ENCODE measurements around the gene TMED6. TPM values are rescaled to one million over a fixed set of nuclear protein-coding genes. Genes with fewer than 3 reads are reported as not detected.
"Not testable (repeated sequence)": the region's sequence is repeated elsewhere in the genome, so short reads cannot be mapped to it uniquely, and the experiment has no call there.

Gene TMED6
- total RNA-seq, 1 experiment from 2014 or later = not detected

DNA sequence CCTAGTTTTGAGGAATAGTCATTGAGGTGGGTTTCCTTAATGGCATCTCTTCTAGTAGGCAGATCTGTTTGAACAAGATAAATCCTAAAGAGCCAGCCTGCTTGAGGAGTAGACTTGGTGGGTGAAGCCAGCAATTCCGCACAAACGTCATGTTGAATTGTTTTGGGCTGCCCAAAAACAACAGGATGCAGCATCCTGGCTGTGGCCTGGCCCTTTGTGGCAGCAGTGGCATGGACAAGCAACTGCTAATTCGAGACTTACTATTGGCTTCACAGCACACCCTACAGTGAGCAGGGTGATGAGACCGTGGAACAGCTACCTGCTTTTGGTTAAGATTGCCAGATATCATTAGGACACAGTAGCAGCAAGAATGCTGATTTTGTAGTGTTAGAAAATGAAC lies 49.7 kb downstream of the TMED6 start:
- DNase-seq (ENCODE audit: low read depth) = no peak

DNA sequence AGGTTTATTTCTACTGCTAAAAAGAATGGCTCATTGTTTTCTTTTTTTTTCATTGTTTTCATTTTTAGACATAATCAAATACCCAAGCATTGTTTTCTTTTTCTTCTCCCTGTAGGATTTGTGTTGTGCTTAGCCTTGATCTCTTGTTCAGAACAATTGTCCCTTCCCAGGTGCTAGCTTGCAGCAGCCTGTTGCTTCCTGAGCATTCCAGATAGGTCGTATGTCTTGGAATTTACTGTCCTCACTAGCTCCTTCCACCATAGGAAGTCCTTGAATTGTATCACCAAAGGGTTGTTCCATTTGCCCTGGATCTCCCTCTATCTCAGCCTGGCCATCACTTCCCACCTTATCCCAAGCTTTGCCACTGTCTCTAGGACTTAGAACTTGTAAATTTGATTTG lies 50.4 kb downstream of the TMED6 start:
- no peak for DNase-seq (ENCODE audit: low read depth)

DNA sequence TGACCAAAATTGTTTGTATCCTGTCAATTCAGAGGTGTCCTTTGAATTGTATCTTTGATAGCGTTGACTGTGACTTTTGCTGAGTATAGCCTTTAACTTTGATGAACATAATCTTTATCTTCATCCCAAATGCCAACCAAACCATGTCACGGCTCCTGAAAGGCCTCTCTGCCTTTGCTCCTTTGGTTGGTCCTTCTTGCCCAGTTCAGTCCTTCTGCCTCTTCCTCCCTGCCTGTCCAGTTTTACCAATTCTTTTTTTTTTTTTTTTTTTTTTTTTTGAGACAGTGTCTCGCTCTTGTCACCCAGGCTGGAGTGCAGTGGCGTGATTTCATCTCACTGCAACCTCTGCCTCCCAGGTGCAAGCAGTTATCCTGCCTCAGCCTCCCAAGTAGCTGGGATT lies 53.3 kb downstream of the TMED6 start:
- no peak for DNase-seq (ENCODE audit: low read depth)

DNA sequence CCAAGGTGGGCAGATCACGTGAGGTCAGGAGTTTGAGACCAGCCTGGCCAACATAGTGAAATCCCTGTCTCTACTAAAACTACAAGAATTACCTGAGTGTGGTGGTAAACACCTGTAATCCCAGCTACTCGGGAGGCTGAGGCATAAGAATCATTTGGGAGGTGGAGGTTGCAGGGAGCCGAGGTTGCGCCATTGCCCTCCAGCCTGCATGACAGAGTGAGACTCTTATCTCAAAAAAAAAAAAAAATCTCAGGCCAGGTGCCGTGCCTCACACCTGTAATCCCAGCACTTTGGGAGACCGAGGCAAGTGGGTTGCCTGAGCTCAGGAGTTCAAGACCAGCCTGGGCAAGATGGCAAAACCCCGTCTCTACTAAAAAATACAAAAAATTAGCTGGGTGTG lies 54.8 kb downstream of the TMED6 start:
- DNase-seq (ENCODE audit: low read depth) = not testable (repeated sequence)

DNA sequence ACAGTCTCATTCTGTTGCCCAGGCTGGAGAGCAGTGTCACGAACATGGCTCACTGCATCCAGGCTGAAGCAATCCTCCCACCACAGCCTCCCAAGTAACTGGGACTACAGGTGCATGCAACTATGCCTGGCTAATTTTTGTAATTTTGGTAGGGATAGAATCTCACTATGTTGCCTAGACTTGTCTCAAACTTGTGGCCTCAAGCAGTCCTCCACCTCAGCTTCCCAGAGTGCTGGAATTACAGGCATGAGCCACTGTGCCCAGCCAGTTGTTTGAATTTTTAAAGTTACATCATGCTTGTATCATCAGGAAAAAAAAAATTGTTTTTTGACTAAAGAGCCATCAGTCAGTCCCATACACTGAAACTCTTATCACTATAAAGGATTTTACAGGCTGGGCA lies 57.5 kb downstream of the TMED6 start:
- DNase-seq (ENCODE audit: low read depth) = no peak

DNA sequence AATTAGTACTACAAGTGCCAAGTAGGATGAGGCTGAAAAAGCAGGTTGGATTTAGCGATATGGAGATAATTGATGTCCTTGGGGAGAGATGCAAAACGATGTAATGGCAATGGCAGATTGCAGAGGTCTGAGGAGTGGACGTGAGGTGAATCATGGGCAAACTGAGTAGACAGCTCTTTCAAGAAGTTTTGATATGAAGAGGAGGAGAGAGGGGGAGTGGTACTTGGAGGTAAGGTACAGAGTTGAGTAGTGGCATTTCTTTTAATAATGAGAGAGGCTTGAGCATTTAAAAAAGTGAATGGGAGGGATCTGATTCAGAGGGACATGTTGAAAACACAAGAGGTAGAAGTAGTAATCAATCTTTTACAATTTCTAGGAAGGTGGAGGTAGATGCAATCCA lies 58.2 kb downstream of the TMED6 start:
- DNase-seq (ENCODE audit: low read depth) = no peak

Other genes starting within 250 kb of the TMED6 start
- 0.20 and 1.3 TPM in 2 replicates for gene HAS3, start 246.1 kb downstream of the TMED6 start, total RNA-seq (2014; rRNA removed; shearing (Covaris generic))
- gene CHTF8, start 219.2 kb downstream of the TMED6 start, total RNA-seq (2014; rRNA removed; shearing (Covaris generic)) = 82.1 and 84.6 TPM in 2 replicates
- gene UTP4, start 219.1 kb downstream of the TMED6 start, total RNA-seq (2014; rRNA removed; shearing (Covaris generic)) = 32.0 and 37.4 TPM in 2 replicates
- gene SNTB2, start 164.6 kb downstream of the TMED6 start, total RNA-seq (2014; rRNA removed; shearing (Covaris generic)) = 20.9 and 48.2 TPM in 2 replicates
- gene VPS4A, start 40.4 kb downstream of the TMED6 start, total RNA-seq (2014; rRNA removed; shearing (Covaris generic)) = 27.8 and 32.1 TPM in 2 replicates
- 23.5 and 29.5 TPM in 2 replicates for gene PDF, start 21.2 kb downstream of the TMED6 start, total RNA-seq (2014; rRNA removed; shearing (Covaris generic))
- 31.7 and 36.8 TPM in 2 replicates for gene COG8, start 12.2 kb downstream of the TMED6 start, total RNA-seq (2014; rRNA removed; shearing (Covaris generic))
- gene NIP7, start 12.0 kb downstream of the TMED6 start, total RNA-seq (2014; rRNA removed; shearing (Covaris generic)) = 24.5 and 29.4 TPM in 2 replicates
- 16.0 and 35.9 TPM in 2 replicates for gene TERF2, start 34.2 kb upstream of the TMED6 start, total RNA-seq (2014; rRNA removed; shearing (Covaris generic))
- gene CYB5B, start 72.8 kb upstream of the TMED6 start, total RNA-seq (2014; rRNA removed; shearing (Covaris generic)) = 132 and 206 TPM in 2 replicates
- 12.4 and 34.5 TPM in 2 replicates for gene NFAT5, start 214.2 kb upstream of the TMED6 start, total RNA-seq (2014; rRNA removed; shearing (Covaris generic))

Measured in M059J (cell line).